C4-2B (cell line): ENCODE measurements around the gene DCDC2.

Experiments
- ZFX ChIP-seq: fragments of 450-650 bp; IDR thresholded peaks from 2 replicates; pipeline ENCODE4 v1.6.1; 2017
- TF ChIP-seq, protein P1 (sequence below): fragments of 450-650 bp; conservative IDR thresholded peaks from 2 replicates; pipeline ENCODE4 v1.5.1; 2017; ENCODE audit warnings: mild to moderate bottlenecking

DNA sequence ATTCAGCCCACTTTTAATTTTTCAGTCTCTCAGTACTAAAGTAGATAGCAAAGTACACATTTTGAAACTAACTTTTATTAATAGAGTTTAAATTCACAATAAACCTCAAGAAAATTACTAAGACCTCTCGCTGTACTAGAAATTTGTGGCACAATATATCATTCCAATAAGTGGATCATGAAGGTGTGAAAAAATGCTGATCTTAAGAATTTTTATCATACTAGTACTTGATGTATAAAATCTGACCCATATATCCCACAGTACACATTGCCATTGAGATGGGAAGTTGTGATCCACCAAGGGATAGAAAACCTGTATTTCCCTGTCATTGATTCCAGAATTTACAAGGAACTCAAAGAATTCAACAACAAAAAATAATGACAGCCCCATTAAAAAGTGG, 85.7 kb downstream of the DCDC2 start:
- TF ChIP-seq, protein P1, sequence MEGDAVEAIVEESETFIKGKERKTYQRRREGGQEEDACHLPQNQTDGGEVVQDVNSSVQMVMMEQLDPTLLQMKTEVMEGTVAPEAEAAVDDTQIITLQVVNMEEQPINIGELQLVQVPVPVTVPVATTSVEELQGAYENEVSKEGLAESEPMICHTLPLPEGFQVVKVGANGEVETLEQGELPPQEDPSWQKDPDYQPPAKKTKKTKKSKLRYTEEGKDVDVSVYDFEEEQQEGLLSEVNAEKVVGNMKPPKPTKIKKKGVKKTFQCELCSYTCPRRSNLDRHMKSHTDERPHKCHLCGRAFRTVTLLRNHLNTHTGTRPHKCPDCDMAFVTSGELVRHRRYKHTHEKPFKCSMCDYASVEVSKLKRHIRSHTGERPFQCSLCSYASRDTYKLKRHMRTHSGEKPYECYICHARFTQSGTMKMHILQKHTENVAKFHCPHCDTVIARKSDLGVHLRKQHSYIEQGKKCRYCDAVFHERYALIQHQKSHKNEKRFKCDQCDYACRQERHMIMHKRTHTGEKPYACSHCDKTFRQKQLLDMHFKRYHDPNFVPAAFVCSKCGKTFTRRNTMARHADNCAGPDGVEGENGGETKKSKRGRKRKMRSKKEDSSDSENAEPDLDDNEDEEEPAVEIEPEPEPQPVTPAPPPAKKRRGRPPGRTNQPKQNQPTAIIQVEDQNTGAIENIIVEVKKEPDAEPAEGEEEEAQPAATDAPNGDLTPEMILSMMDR = no peak
- TF ChIP-seq ZFX = no peak
